Duodenal mucosa (tissue), 2 donors: ENCODE results near the gene CADM4.
A peak's percentile ranks its signal among the peaks of the same experiment; 100 is the strongest.

Experiments used
- H3K27ac ChIP-seq: one replicate; pipeline ENCODE4 v1.7.0; 2013; ENCODE audit warnings: low read depth, low read length
- H3K27me3 ChIP-seq, 2 donors: one replicate each; pipeline ENCODE4 v1.7.0; 2013; ENCODE audit warnings: low read length in 2 of 2, control low read depth in 1 of 2; ENCODE audit not compliant: insufficient read depth in 2 of 2, control insufficient read depth in 1 of 2
- H3K36me3 ChIP-seq, 2 donors: one replicate each; pipeline ENCODE4 v1.7.0; 2013; ENCODE audit warnings: low read length in 2 of 2, control low read depth in 1 of 2; ENCODE audit not compliant: insufficient read depth in 2 of 2, control insufficient read depth in 1 of 2
- H3K4me1 ChIP-seq, 2 donors: one replicate each; pipeline ENCODE4 v1.7.0; 2013; ENCODE audit warnings: low read length in 2 of 2, control low read depth in 1 of 2; ENCODE audit not compliant: insufficient read depth in 2 of 2, control insufficient read depth in 1 of 2
- H3K4me3 ChIP-seq, 2 donors: one replicate each; pipeline ENCODE4 v1.7.0; 2013; ENCODE audit warnings: low read length in 2 of 2, low read depth in 1 of 2
- H3K9ac ChIP-seq, 2 donors: one replicate each; pipeline ENCODE4 v1.7.0; 2013; ENCODE audit warnings: low read length in 2 of 2, low read depth in 1 of 2
- H3K9me3 ChIP-seq, 2 donors: one replicate each; pipeline ENCODE4 v1.7.0; 2013; ENCODE audit warnings: low read length in 2 of 2, control low read depth in 1 of 2; ENCODE audit not compliant: control insufficient read depth in 1 of 2

CADM4 gene

GRCh38 chr19:43675906-43676305, 36.3 kb upstream of the CADM4 start:
- Histone ChIP-seq H3K4me3 (peak overlapping the region; percentile 17 to 44), H3K4me1 (peaks cover 24 to 27% of the 10 kb centered on the region in 2 donors), H3K9me3 (no peaks in the 10 kb centered on the region), H3K27me3 (no peaks in the 10 kb centered on the region), H3K27ac (peak overlapping the region; percentile 80), H3K36me3 (no peaks in the 10 kb centered on the region), H3K9ac (peak overlapping the region; percentile 28 to 54)

- peak overlapping the region; percentile 80 for H3K27ac ChIP-seq
- H3K9me3 ChIP-seq = no peaks in the 10 kb centered on the region
- H3K9ac ChIP-seq = peak overlapping the region; percentile 55 to 73
- no peaks in the 10 kb centered on the region for H3K27me3 ChIP-seq
- H3K4me3 ChIP-seq = peak overlapping the region; percentile 37 to 44
- no peaks in the 10 kb centered on the region for H3K36me3 ChIP-seq
- H3K4me1 ChIP-seq = peaks cover 24 to 30% of the 10 kb centered on the region in 2 donors
These were observed 35.7 kb upstream of the CADM4 start for GRCh38 chr19:43675269-43675879.

- peak overlapping the region; percentile 55 to 73 for H3K9ac ChIP-seq
- H3K9me3 ChIP-seq = no peaks in the 10 kb centered on the region
- H3K36me3 ChIP-seq = no peaks in the 10 kb centered on the region
- peaks cover 24 to 37% of the 10 kb centered on the region in 2 donors for H3K4me1 ChIP-seq
- H3K4me3 ChIP-seq = peak overlapping the region; percentile 37 to 44
- H3K27ac ChIP-seq = peak overlapping the region; percentile 80
- no peaks in the 10 kb centered on the region for H3K27me3 ChIP-seq
These were observed 34.9 kb upstream of the CADM4 start for GRCh38 chr19:43674596-43674995.

- peak overlapping the region; percentile 80 for H3K27ac ChIP-seq
- H3K4me3 ChIP-seq = no peak overlapping the region
- H3K9ac ChIP-seq = peak overlapping the region in 1 of 2 donors; percentile 73
- peaks cover 24 to 37% of the 10 kb centered on the region in 2 donors for H3K4me1 ChIP-seq
- no peaks in the 10 kb centered on the region for H3K27me3 ChIP-seq
- no peaks in the 10 kb centered on the region for H3K36me3 ChIP-seq
- no peaks in the 10 kb centered on the region for H3K9me3 ChIP-seq
These were observed 34.5 kb upstream of the CADM4 start for GRCh38 chr19:43674183-43674582.

- Histone ChIP-seq H3K27me3 (no peaks in the 10 kb centered on the region), H3K9ac (no peak overlapping the region), H3K9me3 (no peaks in the 10 kb centered on the region), H3K4me1 (peaks cover 20 to 32% of the 10 kb centered on the region in 2 donors), H3K4me3 (no peak overlapping the region), H3K36me3 (no peaks in the 10 kb centered on the region), H3K27ac (no peak overlapping the region)
These were observed 34.0 kb upstream of the CADM4 start for GRCh38 chr19:43673637-43674036.

GRCh38 chr19:43672061-43672679, 32.5 kb upstream of the CADM4 start:
- H3K27me3 ChIP-seq = no peaks in the 10 kb centered on the region
- H3K4me3 ChIP-seq = no peak overlapping the region
- H3K9ac ChIP-seq = no peak overlapping the region
- peaks cover 24 to 40% of the 10 kb centered on the region in 2 donors for H3K4me1 ChIP-seq
- peaks cover 0 to 2% of the 10 kb centered on the region in 2 donors for H3K36me3 ChIP-seq
- no peak overlapping the region for H3K27ac ChIP-seq
- no peaks in the 10 kb centered on the region for H3K9me3 ChIP-seq

- Histone ChIP-seq H3K27me3 (no peaks in the 10 kb centered on the region), H3K27ac (peak overlapping the region; percentile 79), H3K9me3 (no peaks in the 10 kb centered on the region), H3K4me3 (peak overlapping the region; percentile 66 to 67), H3K9ac (peak overlapping the region; percentile 65 to 80), H3K36me3 (peaks cover 0 to 15% of the 10 kb centered on the region in 2 donors), H3K4me1 (peaks cover 11 to 34% of the 10 kb centered on the region in 2 donors)
These were observed 28.9 kb upstream of the CADM4 start for GRCh38 chr19:43668406-43669109.

GRCh38 chr19:43667876-43668405, 28.3 kb upstream of the CADM4 start:
- no peak overlapping the region for H3K27ac ChIP-seq
- peak overlapping the region; percentile 68 to 69 for H3K4me3 ChIP-seq
- H3K27me3 ChIP-seq = no peaks in the 10 kb centered on the region

GRCh38 chr19:43667126-43667875, 27.7 kb upstream of the CADM4 start:
- Histone ChIP-seq H3K27ac (no peak overlapping the region), H3K27me3 (no peaks in the 10 kb centered on the region), H3K36me3 (peaks cover 0 to 15% of the 10 kb centered on the region in 2 donors), H3K9ac (peak overlapping the region; percentile 69 to 73), H3K4me1 (peaks cover 10 to 34% of the 10 kb centered on the region in 2 donors), H3K4me3 (peak overlapping the region; percentile 68 to 69), H3K9me3 (no peaks in the 10 kb centered on the region)

More at GRCh38 chr19:43667876-43668405, 28.3 kb upstream of the CADM4 start:
- peaks cover 0 to 15% of the 10 kb centered on the region in 2 donors for H3K36me3 ChIP-seq
- H3K9ac ChIP-seq = peak overlapping the region; percentile 69 to 73
- no peaks in the 10 kb centered on the region for H3K9me3 ChIP-seq
- peaks cover 11 to 34% of the 10 kb centered on the region in 2 donors for H3K4me1 ChIP-seq
